NCI-H526 treated with DMSO at 0.1 percent for 48 hours (cell line): ENCODE measurements around the gene TMC2.

Experiments used
- DNase-seq: peaks from one replicate; lab custom pipeline; 2025; lab: John Stamatoyannopoulos, UW

Gene TMC2

DNA sequence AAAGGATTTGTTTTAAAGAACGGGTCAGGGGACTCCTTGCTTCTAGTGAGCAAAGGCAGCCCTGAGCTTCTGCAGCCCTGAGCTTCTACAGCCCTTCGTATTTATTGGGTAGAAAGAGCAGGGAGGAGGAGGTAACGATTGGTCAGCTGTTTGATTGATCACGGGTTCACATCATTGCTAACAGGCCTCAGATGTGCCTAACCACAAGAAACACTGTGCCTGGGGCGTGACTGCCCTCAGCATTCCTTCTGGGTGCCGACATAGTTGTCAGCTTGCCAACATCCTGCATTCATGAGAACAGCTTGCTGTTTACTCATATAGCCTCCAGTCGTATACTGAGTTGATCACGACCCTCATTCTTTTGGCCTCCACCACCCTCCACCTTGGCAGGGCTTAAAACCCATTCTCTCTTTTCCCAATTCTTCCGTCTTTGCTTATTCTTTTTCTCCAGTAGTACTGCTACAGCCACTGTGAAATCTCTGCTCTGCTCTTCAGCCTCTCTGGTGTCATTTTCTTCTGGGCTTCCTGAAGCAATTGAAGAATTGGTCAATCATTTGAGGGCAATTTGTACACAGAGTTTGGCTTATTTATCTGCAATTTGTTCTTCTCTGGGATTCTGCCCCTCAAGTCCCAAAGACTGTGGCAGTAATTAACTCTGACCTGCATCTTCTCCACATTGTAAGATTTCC, 90.6 kb downstream of the TMC2 start:
- no peak for DNase-seq

GRCh38 chr20:2631228-2631627, 94.9 kb downstream of the TMC2 start:
- no peak for DNase-seq

GRCh38 chr20:2633381-2633780, 97.0 kb downstream of the TMC2 start:
- no peak for DNase-seq

- DNase-seq = no peak
Observed at GRCh38 chr20:2637246-2637645, 100.9 kb downstream of the TMC2 start.

DNA sequence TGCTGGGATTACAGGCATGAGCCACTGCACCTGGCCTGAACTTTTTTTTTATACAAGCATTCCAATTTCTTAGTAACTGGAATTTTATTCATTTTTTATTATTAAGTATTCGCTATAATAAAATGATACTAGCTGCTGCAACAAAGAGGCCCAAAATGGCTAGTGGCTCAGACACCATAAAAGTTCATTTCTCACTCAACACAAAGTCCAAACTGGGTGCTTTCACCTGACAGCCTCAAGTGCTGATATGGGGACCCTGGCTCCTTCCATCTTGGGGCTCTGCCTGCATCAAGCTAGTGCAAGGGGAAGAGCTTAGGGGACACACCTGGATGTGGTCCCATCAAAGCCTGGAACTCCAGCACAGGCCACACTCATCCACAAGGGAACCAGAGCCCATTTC, 103.9 kb downstream of the TMC2 start:
- no peak for DNase-seq

DNA sequence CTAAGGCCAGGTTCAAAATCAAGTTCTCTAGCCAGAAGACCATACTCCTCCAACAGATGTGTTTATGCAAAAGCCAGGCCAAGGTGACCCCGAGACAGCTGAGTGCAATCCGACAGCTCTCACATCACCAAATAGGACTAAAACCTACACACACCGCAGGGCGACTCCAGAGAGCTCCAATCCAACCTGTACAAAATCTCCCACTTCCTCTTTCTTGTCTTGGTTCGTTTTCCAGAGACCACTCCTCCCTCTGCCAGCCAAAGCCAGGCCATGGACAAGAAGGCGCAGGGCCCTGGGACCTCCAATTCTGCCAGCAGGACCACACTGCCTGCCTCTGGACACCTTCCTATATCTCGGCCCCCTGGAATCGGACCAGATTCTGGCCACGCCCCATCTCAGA, 104.5 kb downstream of the TMC2 start:
- no peak for DNase-seq

DNA sequence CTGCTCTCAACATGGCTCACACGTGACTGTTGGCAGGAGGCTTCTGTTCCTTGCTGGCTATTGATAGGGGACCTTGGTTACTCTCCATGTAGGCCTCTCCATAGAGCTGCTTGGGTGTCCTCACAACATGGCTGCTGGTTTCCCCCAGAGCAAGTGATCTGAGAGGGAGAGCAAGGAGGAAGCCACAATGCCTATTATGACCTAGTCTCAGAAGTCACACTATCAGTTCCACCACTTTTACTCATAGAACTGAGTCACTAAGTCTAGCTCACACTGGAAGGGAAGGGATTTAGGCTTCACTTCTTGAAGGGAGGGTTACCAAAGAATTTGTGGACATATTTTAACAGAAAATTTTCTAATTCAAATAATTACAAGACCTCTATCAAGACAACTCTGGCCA, 107.3 kb downstream of the TMC2 start:
- no peak for DNase-seq

DNA sequence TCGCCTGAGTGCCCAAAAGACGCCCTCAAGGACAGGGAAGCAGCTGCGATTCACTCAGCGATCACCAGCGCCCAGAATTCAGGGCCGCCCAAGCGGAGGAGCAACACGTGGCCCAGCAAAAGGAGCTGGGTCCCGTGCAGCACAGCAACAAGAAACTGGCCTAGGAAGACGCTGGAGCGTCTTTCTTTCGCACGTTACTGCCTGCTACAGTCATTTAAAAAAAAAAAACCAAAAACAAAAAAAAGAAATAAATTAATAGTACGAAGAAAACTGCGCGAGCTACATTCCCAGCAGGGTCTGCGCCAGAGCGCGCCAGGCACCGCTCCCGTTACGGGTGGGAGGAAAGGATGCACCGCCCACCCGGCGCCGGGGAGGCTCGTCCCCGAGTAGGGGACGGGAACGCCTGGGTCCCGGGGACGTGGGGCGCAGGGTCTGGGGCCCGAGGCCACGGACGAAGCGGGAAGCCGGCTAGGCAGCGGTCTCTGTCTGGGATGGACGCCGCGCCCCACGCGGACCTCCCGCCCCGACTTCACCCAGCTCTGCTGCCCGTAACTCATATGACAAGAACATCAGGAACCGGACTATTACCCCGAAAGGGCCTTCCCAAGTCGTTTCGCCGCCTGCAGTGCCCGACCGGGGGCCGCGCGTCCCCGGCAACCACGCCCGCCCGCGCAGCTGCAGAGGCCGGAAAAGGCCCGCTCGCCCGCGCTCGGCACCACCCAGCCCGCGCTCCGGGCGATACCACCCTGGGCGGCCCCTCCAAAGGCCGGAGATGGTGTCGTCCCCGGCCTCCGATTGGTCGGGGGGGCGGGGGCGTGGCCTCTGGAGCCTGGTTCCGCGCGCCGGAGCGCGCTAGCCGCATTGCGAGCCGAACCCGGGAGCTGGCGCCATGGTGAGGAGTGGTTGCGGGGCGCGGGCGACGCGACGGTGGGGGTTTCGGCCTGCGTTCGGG, 115.7 kb downstream of the TMC2 start, which contains the start of gene NOP56:
Gene NOP56 (plus strand): TSS at position 861 of the 952 bp plus-strand sequence. CDS start 29 bp downstream, at position 890.
- peak; percentile 84 for DNase-seq

- DNase-seq = no peak
Observed at GRCh38 chr20:2652724-2653555, 116.6 kb downstream of the TMC2 start.

GRCh38 chr20:2653556-2654383, 117.4 kb downstream of the TMC2 start:
- no peak for DNase-seq

DNA sequence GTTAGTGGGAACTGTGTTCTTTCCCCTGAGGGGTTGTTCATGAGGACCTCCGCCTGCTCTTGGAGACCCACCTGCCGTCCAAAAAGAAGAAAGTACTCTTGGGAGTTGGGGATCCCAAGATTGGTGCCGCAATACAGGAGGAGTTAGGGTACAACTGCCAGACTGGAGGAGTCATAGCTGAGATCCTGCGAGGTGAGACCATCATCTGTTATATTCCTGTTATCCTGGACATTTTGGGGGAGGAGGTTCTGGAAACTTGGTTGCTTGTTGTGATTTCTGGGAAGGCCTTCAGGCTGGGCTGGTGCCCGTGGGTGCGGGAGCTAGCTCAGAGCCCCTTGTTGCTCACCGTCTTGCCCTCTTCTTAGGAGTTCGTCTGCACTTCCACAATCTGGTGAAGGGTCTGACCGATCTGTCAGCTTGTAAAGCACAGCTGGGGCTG, 118.0 kb downstream of the TMC2 start:
- DNase-seq = no peak

- DNase-seq = no peak
Observed at GRCh38 chr20:2654831-2655230, 118.5 kb downstream of the TMC2 start.

DNA sequence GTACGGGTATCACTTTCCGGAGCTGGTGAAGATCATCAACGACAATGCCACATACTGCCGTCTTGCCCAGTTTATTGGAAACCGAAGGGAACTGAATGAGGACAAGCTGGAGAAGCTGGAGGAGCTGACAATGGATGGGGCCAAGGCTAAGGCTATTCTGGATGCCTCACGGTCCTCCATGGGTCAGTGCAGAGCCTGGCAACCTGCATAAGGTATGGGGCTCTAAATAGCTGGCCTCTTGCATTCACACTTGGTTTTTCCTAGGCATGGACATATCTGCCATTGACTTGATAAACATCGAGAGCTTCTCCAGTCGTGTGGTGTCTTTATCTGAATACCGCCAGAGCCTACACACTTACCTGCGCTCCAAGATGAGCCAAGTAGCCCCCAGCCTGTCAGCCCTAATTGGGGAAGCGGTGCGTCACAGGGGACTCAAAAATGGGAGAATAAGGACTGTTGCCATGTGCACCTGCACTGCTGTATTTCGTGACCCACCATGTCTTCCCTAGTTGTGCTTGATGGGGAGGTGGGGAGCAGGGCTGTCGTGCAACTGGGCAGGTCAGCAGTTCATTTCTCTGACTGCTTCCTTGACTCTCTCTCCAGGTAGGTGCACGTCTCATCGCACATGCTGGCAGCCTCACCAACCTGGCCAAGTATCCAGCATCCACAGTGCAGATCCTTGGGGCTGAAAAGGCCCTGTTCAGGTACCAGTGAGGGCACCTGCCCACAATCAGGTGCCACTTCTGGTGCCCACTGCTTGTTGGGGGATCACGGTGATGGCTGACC, 119.2 kb downstream of the TMC2 start:
- DNase-seq = no peak

DNA sequence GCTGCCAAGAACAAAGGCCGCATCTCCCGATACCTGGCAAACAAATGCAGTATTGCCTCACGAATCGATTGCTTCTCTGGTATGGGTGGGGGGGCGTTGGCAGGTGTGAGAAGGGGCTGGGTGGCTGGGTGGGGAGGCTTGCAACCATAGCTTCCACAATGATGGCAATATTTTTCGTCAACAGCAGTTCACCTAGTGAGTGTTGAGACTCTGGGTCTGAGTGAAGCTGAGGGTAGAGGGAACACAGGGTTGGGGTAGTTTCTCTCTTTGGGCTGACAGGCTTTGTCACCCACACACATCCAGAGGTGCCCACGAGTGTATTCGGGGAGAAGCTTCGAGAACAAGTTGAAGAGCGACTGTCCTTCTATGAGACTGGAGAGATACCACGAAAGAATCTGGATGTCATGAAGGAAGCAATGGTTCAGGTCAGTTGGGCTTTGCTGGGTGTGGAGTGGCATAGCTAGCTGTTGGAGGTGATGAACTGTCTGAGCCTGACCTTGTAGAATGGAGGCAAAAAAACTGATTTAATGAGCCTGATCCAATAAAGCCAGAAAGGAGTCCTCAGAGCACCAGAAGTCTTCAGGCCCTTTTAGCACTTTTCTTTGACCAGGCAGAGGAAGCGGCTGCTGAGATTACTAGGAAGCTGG, 120.2 kb downstream of the TMC2 start:
- DNase-seq = no peak

DNA sequence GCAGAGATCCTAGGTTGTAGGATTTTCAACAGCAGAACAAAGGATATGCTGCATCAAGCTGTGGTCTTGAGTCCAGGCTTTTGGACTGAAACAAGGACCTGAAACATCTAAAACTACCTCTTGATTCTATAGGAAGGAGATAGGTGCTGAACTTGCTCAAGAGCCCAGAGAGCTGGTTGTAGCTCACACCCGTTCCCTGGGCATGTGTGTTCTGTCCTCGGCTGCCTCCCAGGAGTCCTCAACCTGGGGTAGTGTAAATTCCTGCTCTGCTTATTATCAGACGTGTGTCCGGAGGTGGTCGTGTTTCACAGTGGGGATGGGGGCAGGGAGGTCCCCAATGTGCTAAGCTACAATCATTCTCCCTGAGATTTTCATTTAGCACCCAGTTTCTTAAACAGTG, 120.9 kb downstream of the TMC2 start:
- no peak for DNase-seq

DNA sequence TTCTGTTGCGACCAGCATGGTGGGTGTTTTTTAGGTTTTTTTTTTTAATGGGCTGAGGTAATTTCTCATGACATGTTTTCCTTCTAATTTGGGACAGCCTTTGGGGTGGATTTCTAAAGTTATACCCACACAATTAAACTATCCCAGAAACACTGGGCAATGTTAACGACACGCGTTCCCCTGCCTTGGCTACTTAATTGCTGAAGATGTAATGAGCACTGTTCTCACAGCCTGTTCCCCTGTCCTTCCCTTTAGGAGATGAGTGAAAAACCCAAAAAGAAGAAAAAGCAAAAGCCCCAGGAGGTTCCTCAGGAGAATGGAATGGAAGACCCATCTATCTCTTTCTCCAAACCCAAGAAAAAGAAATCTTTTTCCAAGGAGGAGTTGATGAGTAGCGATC, 121.3 kb downstream of the TMC2 start:
- DNase-seq = no peak

- DNase-seq = peak; percentile 15
Observed at GRCh38 chr20:2658414-2659354, 122.3 kb downstream of the TMC2 start.

DNA sequence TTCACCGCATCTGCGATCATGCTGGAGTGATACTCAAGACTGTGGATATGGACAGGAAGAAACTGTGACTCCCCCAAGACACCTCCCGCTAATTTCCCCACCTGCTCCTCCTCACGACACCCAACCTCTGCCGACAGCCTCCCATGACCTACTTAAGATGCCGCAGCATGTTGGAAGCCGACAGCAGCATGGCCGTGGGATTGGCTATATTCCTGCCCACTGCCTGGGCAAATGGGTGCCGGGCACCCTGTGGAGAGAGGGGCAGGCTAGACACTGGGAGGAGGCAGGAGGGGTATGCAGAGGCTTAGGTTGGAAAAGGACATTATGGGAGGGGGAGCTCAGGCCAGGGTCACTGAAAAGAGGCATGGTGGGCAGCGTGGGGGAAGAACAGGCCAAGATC, 123.2 kb downstream of the TMC2 start:
- no peak for DNase-seq

DNA sequence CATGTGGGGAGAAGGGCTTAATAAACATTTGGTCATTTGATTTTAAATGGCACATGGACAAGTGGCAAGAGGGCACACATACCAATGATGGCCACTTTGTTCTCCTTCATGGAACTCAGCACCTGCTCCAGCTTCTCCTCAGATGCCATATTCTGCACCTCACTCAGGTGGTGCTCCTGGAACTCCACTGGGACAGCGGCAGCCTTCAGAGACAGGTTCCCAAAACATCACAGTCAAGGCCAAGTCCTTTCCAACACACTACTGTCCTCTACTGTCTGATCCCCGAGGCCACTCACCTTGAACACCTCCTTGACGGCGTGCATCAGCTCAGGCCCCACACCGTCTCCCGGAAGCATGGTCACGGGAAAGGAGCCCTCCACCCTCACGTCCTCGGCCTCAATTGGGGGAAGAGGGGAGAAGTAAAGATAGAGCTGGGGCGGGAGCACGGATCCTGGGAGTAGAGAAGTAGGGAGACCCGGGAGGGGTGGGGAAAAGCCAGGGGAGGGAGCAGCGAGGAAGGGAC, 127.1 kb downstream of the TMC2 start:
- no peak for DNase-seq
